Measurements from ENCODE around the gene RCOR1. TPM values are rescaled to one million over a fixed set of nuclear protein-coding genes. Genes with fewer than 3 reads are reported as not detected.

RCOR1 gene
- total and polyA plus RNA-seq, 2 experiments from 2014 or later = 9.9 to 30.2 TPM

- WGBS (ENCODE audit: low lambda C conversion rate, missing lambda C conversion rate) = 96% methylated on average over 13 of the region's 13 CpGs
- Histone ChIP-seq H2AFZ (no peak overlapping the region), H3K27ac (no peak overlapping the region), H3K4me3 (no peak overlapping the region), H3K9me2 (replicated peaks; ENCODE audit: insufficient read depth) (no peaks in the 10 kb centered on the region), H3K4me1 (ENCODE audit: insufficient read depth) (no peaks in the 10 kb centered on the region), H3K27me3 (no peaks in the 10 kb centered on the region), H3K79me2 (peaks cover 5% of the 10 kb centered on the region), H3K9me3 (ENCODE audit: low read depth) (no peaks in the 10 kb centered on the region), H3K36me3 (replicated peaks; ENCODE audit: insufficient read depth, low read depth) (peaks cover 3% of the 10 kb centered on the region), H3K4me2 (no peak overlapping the region), H4K20me1 (ENCODE audit: insufficient read depth, poor library complexity, severe bottlenecking) (no peaks in the 10 kb centered on the region)
- TF ChIP-seq EZH2 (IDR thresholded peaks at IDR 0.05; ENCODE audit: borderline replicate concordance) (no peak), CTCF (IDR thresholded peaks at IDR 0.05; ENCODE audit: poor library complexity) (no peak), EZH2phosphoT487 (IDR thresholded peaks at IDR 0.05; ENCODE audit: low read depth, severe bottlenecking, unreplicated experiment) (no peak)
- no peak for DNase-seq (ENCODE audit: low spot score)
These were observed 139.7 kb downstream of the RCOR1 start for GRCh38 chr14:102731871-102732800.

GRCh38 chr14:102732924-102733323, 140.5 kb downstream of the RCOR1 start:
- H3K4me3 ChIP-seq = no peak overlapping the region
- no peaks in the 10 kb centered on the region for H3K9me3 ChIP-seq (ENCODE audit: low read depth)
- no peaks in the 10 kb centered on the region for H4K20me1 ChIP-seq (ENCODE audit: insufficient read depth, poor library complexity, severe bottlenecking)
- no peak for DNase-seq (ENCODE audit: low spot score)
- peaks cover 3% of the 10 kb centered on the region for H3K36me3 ChIP-seq (replicated peaks; ENCODE audit: insufficient read depth, low read depth)
- TF ChIP-seq CTCF (IDR thresholded peaks at IDR 0.05; ENCODE audit: poor library complexity) (no peak), EZH2 (IDR thresholded peaks at IDR 0.05; ENCODE audit: borderline replicate concordance) (no peak), EZH2phosphoT487 (IDR thresholded peaks at IDR 0.05; ENCODE audit: low read depth, severe bottlenecking, unreplicated experiment) (no peak)
- peaks cover 5% of the 10 kb centered on the region for H3K79me2 ChIP-seq
- H3K4me2 ChIP-seq = no peak overlapping the region
- no peak overlapping the region for H2AFZ ChIP-seq
- no peak overlapping the region for H3K27ac ChIP-seq
- H3K27me3 ChIP-seq = no peaks in the 10 kb centered on the region
- H3K9me2 ChIP-seq (replicated peaks; ENCODE audit: insufficient read depth) = no peaks in the 10 kb centered on the region
- 98% methylated on average over 10 of the region's 10 CpGs for WGBS (ENCODE audit: low lambda C conversion rate, missing lambda C conversion rate)
- no peaks in the 10 kb centered on the region for H3K4me1 ChIP-seq (ENCODE audit: insufficient read depth)

- Histone ChIP-seq H3K9me2 (replicated peaks; ENCODE audit: insufficient read depth) (no peaks in the 10 kb centered on the region), H3K36me3 (replicated peaks; ENCODE audit: insufficient read depth, low read depth) (no peaks in the 10 kb centered on the region), H2AFZ (no peak overlapping the region), H3K4me2 (no peak overlapping the region), H3K79me2 (peaks cover 5% of the 10 kb centered on the region), H3K9me3 (ENCODE audit: low read depth) (no peaks in the 10 kb centered on the region), H3K4me1 (ENCODE audit: insufficient read depth) (no peaks in the 10 kb centered on the region), H4K20me1 (ENCODE audit: insufficient read depth, poor library complexity, severe bottlenecking) (no peaks in the 10 kb centered on the region), H3K4me3 (no peak overlapping the region), H3K27me3 (no peaks in the 10 kb centered on the region), H3K27ac (no peak overlapping the region)
- 90% methylated on average over 11 of the region's 11 CpGs for WGBS (ENCODE audit: low lambda C conversion rate, missing lambda C conversion rate)
- TF ChIP-seq CTCF (IDR thresholded peaks at IDR 0.05; ENCODE audit: poor library complexity) = no peak
- no peak for TF ChIP-seq EZH2phosphoT487 (IDR thresholded peaks at IDR 0.05; ENCODE audit: low read depth, severe bottlenecking, unreplicated experiment)
- TF ChIP-seq EZH2 (IDR thresholded peaks at IDR 0.05; ENCODE audit: borderline replicate concordance) = no peak
- DNase-seq (ENCODE audit: low spot score) = no peak
These were observed 140.9 kb downstream of the RCOR1 start for GRCh38 chr14:102733326-102733725.

All from hepatocyte (in vitro differentiated cells).